Adipose tissue (tissue), 3 donors: Measurements from ENCODE around the gene PLD1. TPM values are rescaled to one million over a fixed set of nuclear protein-coding genes. Genes with fewer than 3 reads are reported as not detected.
A peak's percentile ranks its signal among the peaks of the same experiment; 100 is the strongest.
"Not testable (repeated sequence)": the region's sequence is repeated elsewhere in the genome, so short reads cannot be mapped to it uniquely, and the experiment has no call there.

ENCODE experiments used
- H3K27ac ChIP-seq: one replicate; pipeline ENCODE4 v1.5.1; 2013; ENCODE audit warnings: low read depth, low read length
- WGBS, 3 donors: extraction: QIAGEN DNeasy Blood & Tissue Kit; methylation state at CpG; one replicate each; pipeline ENCODE4 v1.1.7; 2013; 5-methylcytosine and 5-hydroxymethylcytosine counted together
- polyA plus RNA-seq, 3 donors: library from polyadenylated mRNA; stranded (reverse); fragments of 200-250 nt; gene quantifications; one replicate each; pipeline ENCODE4 v1.2.3, GENCODE V29; 2013
- donor health status: healthy with polysubstance abuse.
- donor health status: Bipolar disorder and iron deficiency.
- donor health status: healthy.

The PLD1 gene
- polyA plus RNA-seq, 3 donors = 5.4 to 11.9 (median 10.6) TPM

GRCh38 chr3:171824824-171825221, 14.5 kb upstream of the PLD1 start:
- H3K27ac ChIP-seq = no peak overlapping the region
- 70 to 88% (median 81%) methylated on average over 7 of the region's 7 CpGs for WGBS, 3 donors

GRCh38 chr3:171824116-171824515, 13.8 kb upstream of the PLD1 start:
- no peak overlapping the region for H3K27ac ChIP-seq
- 40 to 76% (median 46%) methylated on average over 6 of the region's 6 CpGs for WGBS, 3 donors

- WGBS, 3 donors = 73 to 81% (median 73%) methylated on average over 4 of the region's 4 CpGs
Measured at GRCh38 chr3:171822431-171823106, 12.3 kb upstream of the PLD1 start.

GRCh38 chr3:171821778-171822358, 11.6 kb upstream of the PLD1 start:
- 41 to 68% (median 46%) methylated on average over 2 of the region's 2 CpGs for WGBS, 3 donors
- H3K27ac ChIP-seq = no peak overlapping the region

More at GRCh38 chr3:171822431-171823106, 12.3 kb upstream of the PLD1 start:
- H3K27ac ChIP-seq = no peak overlapping the region

- 66 to 88% (median 81%) methylated on average over 3 of the region's 3 CpGs for WGBS, 3 donors
- H3K27ac ChIP-seq = no peak overlapping the region
Measured at GRCh38 chr3:171821044-171821443, 10.8 kb upstream of the PLD1 start.

- 83 to 94% (median 85%) methylated on average over 4 of the region's 4 CpGs for WGBS, 3 donors
- no peak overlapping the region for H3K27ac ChIP-seq
Measured at GRCh38 chr3:171817074-171817800, 7.0 kb upstream of the PLD1 start.

- WGBS, 3 donors = 11 to 51% (median 42%) methylated on average over 2 of the region's 2 CpGs
- no peak overlapping the region for H3K27ac ChIP-seq
Measured at GRCh38 chr3:171815973-171816595, 5.8 kb upstream of the PLD1 start.

GRCh38 chr3:171814662-171815061, 4.4 kb upstream of the PLD1 start:
- WGBS, 3 donors = 93 to 98% (median 97%) methylated on average over 6 of the region's 6 CpGs
- H3K27ac ChIP-seq = not testable (repeated sequence)

- 38 to 67% (median 45%) methylated on average over 4 of the region's 4 CpGs for WGBS, 3 donors
Measured at GRCh38 chr3:171813897-171814460, 3.7 kb upstream of the PLD1 start.

GRCh38 chr3:171813278-171813896, 3.1 kb upstream of the PLD1 start:
- WGBS, 3 donors = 78 to 96% (median 79%) methylated on average over 3 of the region's 3 CpGs
- peak overlapping the region; percentile 15 for H3K27ac ChIP-seq

More at GRCh38 chr3:171813897-171814460, 3.7 kb upstream of the PLD1 start:
- peak overlapping the region; percentile 15 for H3K27ac ChIP-seq

GRCh38 chr3:171812811-171813210, 2.5 kb upstream of the PLD1 start:
- WGBS, 3 donors = 84 to 96% (median 85%) methylated on average over 2 of the region's 2 CpGs
- no peak overlapping the region for H3K27ac ChIP-seq

- H3K27ac ChIP-seq = no peak overlapping the region
- WGBS, 3 donors = 91 to 97% (median 95%) methylated on average over 9 of the region's 9 CpGs
Measured at GRCh38 chr3:171811913-171812335, 1.6 kb upstream of the PLD1 start.

GRCh38 chr3:171811295-171811912, 1.1 kb upstream of the PLD1 start:
- WGBS, 3 donors = 22 to 73% (median 33%) methylated on average over 4 of the region's 4 CpGs
- no peak overlapping the region for H3K27ac ChIP-seq

GRCh38 chr3:171810629-171811294, 479 bp upstream of the PLD1 start:
- WGBS, 3 donors = 16 to 21% (median 17%) methylated on average over 22 of the region's 22 CpGs
- H3K27ac ChIP-seq = peak overlapping the region; percentile 9

- WGBS, 3 donors = 1 to 6% (median 2%) methylated on average over 11 of the region's 11 CpGs
- no peak overlapping the region for H3K27ac ChIP-seq
Measured at GRCh38 chr3:171809611-171809860, 747 bp downstream of the PLD1 start.

- H3K27ac ChIP-seq = no peak overlapping the region
- WGBS, 3 donors = 94 to 95% (median 95%) methylated on average over 6 of the region's 6 CpGs
Measured at GRCh38 chr3:171807806-171808205, 2.5 kb downstream of the PLD1 start.

GRCh38 chr3:171807129-171807675, 3.1 kb downstream of the PLD1 start:
- no peak overlapping the region for H3K27ac ChIP-seq
- WGBS, 3 donors = 92 to 94% (median 93%) methylated on average over 7 of the region's 7 CpGs
